SK-N-MC (cell line): Measurements from ENCODE around the gene HACL1.

ENCODE experiments used
- EZH2 ChIP-seq: fragments of 200-600 bp; sonication (generic); IDR thresholded peaks from one replicate; pipeline ENCODE4 v1.6.1; 2017; ENCODE audit warnings: antibody characterized with exemption
- FOXP2 ChIP-seq: optimal IDR thresholded peaks from 2 replicates; pipeline ENCODE3; 2011; ENCODE audit warnings: mild to moderate bottlenecking, moderate library complexity; ENCODE audit not compliant: insufficient read depth; ENCODE audit errors: extremely low read length, control extremely low read depth
- POLR2AphosphoS5 ChIP-seq: IDR thresholded peaks from 2 replicates; pipeline ENCODE4 v1.6.1; 2012; ENCODE audit warnings: mild to moderate bottlenecking, low read depth, low read length, borderline replicate concordance

DNA sequence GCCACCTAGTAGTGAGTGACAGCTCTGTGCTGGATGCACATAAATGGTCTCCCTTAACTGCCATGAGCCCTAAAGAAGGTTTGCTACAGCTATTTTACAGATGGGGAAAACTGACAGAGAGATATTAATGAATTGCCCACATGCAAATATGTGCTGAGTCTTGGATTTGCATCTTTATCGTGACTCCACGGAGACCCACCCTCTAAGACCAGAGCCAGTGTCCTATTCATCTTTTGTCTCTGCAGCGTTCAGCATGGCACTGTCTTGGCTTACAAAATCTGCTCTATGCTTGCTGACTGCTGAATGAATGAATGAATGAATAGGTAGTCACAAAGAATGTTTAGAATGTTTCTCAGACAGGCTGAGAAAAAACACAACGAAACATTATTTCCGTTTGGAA, 48.5 kb upstream of the HACL1 start:
- TF ChIP-seq EZH2 (no peak), FOXP2 (no peak), POLR2AphosphoS5 (no peak)
